SK-N-SH (cell line): ENCODE results near the gene PLXNA4. TPM values are rescaled to one million over a fixed set of nuclear protein-coding genes. Genes with fewer than 3 reads are reported as not detected.

Source experiments
- CTCF ChIA-PET: fragments of 300-600, 350-600 bp; formaldehyde crosslinking; extraction: SDS; loops from one replicate; lab custom pipeline; 2021; lab: Yijun Ruan, JAX
- POLR2A ChIA-PET: fragments of 350-600 bp; sonication (Branson Sonifier 250); formaldehyde crosslinking; extraction: SDS; loops from one replicate; lab custom pipeline; 2020; ENCODE audit warnings: antibody characterized with exemption, inconsistent platforms; lab: Yijun Ruan, JAX
- DNase-seq: peaks from one replicate; pipeline ENCODE4 v3.0.0; 2012
- H2AFZ ChIP-seq: fragments of 200-600 bp; sonication (generic); 2 replicates; pipeline ENCODE4 v1.8.1; 2016; ENCODE audit warnings: antibody characterized with exemption, mild to moderate bottlenecking, low read depth
- H3F3A ChIP-seq: fragments of 200-600 bp; sonication (generic); replicated peaks from 2 replicates; pipeline ENCODE3; 2016; ENCODE audit warnings: antibody characterized with exemption, mild to moderate bottlenecking; ENCODE audit not compliant: insufficient read depth
- H3K27ac ChIP-seq, 2 experiments: fragments of 200-500 bp in 1 of 2; fragments of 200-600 bp in 1 of 2; sonication (Bioruptor generic) in 1 of 2; sonication (generic), shearing (Covaris generic) in 1 of 2; 2 replicates each; pipeline versions ENCODE4 v1.5.1 to v1.6.1; 2014 to 2016; ENCODE audit warnings: low read depth in 2 of 2, inconsistent platforms in 1 of 2, low read length in 1 of 2, mild to moderate bottlenecking in 1 of 2, mixed read lengths in 1 of 2
- H3K27me3 ChIP-seq: fragments of 200-600 bp; sonication (generic), shearing (Covaris generic); 2 replicates; pipeline ENCODE4 v1.6.1; 2016; ENCODE audit warnings: mixed run types; ENCODE audit not compliant: insufficient read depth
- H3K36me3 ChIP-seq, 2 experiments: fragments of 200-500 bp in 1 of 2; fragments of 200-600 bp in 1 of 2; sonication (Bioruptor generic) in 1 of 2; sonication (generic) in 1 of 2; replicated peaks in 1 of 2; 2 replicates each; pipeline versions ENCODE3 to v1.5.1; 2014 to 2016; ENCODE audit warnings: low read length in 1 of 2, mild to moderate bottlenecking in 1 of 2; ENCODE audit not compliant: insufficient read depth in 2 of 2, control insufficient read depth in 1 of 2
- H3K4me1 ChIP-seq, 2 experiments: fragments of 200-500 bp in 1 of 2; fragments of 200-600 bp in 1 of 2; sonication (Bioruptor generic) in 1 of 2; sonication (generic), shearing (Covaris generic) in 1 of 2; 2 replicates each; pipeline versions ENCODE4 v1.5.1 to v1.6.1; 2014 to 2016; ENCODE audit warnings: low read depth in 1 of 2, low read length in 1 of 2, mixed run types in 1 of 2; ENCODE audit not compliant: insufficient read depth in 2 of 2, control insufficient read depth in 1 of 2
- H3K4me2 ChIP-seq: fragments of 200-600 bp; sonication (generic), shearing (Covaris generic); 2 replicates; pipeline ENCODE4 v1.6.1; 2017; ENCODE audit warnings: mixed run types
- H3K4me3 ChIP-seq, 2 experiments: fragments of 200-500 bp in 1 of 2; fragments of 200-600 bp in 1 of 2; sonication (Bioruptor generic) in 1 of 2; sonication (generic), shearing (Covaris generic) in 1 of 2; 2 replicates each; pipeline versions ENCODE4 v1.5.1 to v1.8.1; 2014 to 2016; ENCODE audit warnings: low read depth in 2 of 2, inconsistent platforms in 1 of 2, low read length in 1 of 2, mild to moderate bottlenecking in 1 of 2, mixed read lengths in 1 of 2, moderate library complexity in 1 of 2
- H3K79me2 ChIP-seq: fragments of 200-600 bp; sonication (generic); 2 replicates; pipeline ENCODE4 v1.8.1; 2017; ENCODE audit warnings: mild to moderate bottlenecking; ENCODE audit not compliant: insufficient read depth
- H3K9ac ChIP-seq: fragments of 200-600 bp; sonication (generic); 2 replicates; pipeline ENCODE4 v1.6.1; 2017; ENCODE audit warnings: mixed run types
- H3K9me2 ChIP-seq: fragments of 200-600 bp; sonication (generic); 2 replicates; pipeline ENCODE4 v1.6.1; 2017; ENCODE audit warnings: mixed run types
- H3K9me3 ChIP-seq: fragments of 200-600 bp; sonication (generic); 2 replicates; pipeline ENCODE4 v1.6.1; 2017; ENCODE audit warnings: mixed run types, mild to moderate bottlenecking, moderate library complexity
- H4K20me1 ChIP-seq: fragments of 200-600 bp; sonication (generic); 2 replicates; pipeline ENCODE4 v1.6.1; 2017; ENCODE audit warnings: mild to moderate bottlenecking, mixed run types; ENCODE audit not compliant: insufficient read depth
- CHD2 ChIP-seq: fragments of 150-350 bp; IDR thresholded peaks from 2 replicates; pipeline ENCODE4 v1.6.1; 2018; ENCODE audit warnings: low read length; ENCODE audit not compliant: partially characterized antibody
- FOXJ3 ChIP-seq: sonication (generic); formaldehyde crosslinking; IDR thresholded peaks from 2 replicates; pipeline ENCODE4 v1.5.1; 2020; ENCODE audit warnings: mild to moderate bottlenecking, missing genetic modification reagents
- JUND ChIP-seq: IDR thresholded peaks from 2 replicates; pipeline ENCODE4 v1.4.0; 2012
- MAX ChIP-seq: IDR thresholded peaks from 2 replicates; pipeline ENCODE4 v1.4.0; 2012; ENCODE audit warnings: low read depth
- NRF1 ChIP-seq: IDR thresholded peaks from 2 replicates; pipeline ENCODE4 v1.6.1; 2012; ENCODE audit warnings: low read depth, mild to moderate bottlenecking, low read length
- POLR2AphosphoS5 ChIP-seq: IDR thresholded peaks from 2 replicates; pipeline ENCODE4 v1.6.1; 2012; ENCODE audit warnings: low read depth, low read length
- REST ChIP-seq: IDR thresholded peaks from 2 replicates; pipeline ENCODE4 v1.6.1; 2012; ENCODE audit warnings: mild to moderate bottlenecking, low read depth, low read length, moderate library complexity
- SIN3A ChIP-seq: IDR thresholded peaks from 2 replicates; pipeline ENCODE4 v1.6.1; 2012; ENCODE audit warnings: low read depth, mild to moderate bottlenecking, low read length, moderate library complexity, borderline replicate concordance
- USF1 ChIP-seq: IDR thresholded peaks from 2 replicates; pipeline ENCODE4 v1.4.0; 2012; ENCODE audit warnings: low read depth, borderline replicate concordance
- USF2 ChIP-seq: fragments of 150-350 bp; IDR thresholded peaks from 2 replicates; pipeline ENCODE4 v1.6.1; 2017; ENCODE audit warnings: antibody characterized with exemption, low read length, low read depth, borderline replicate concordance
- WGBS: methylation state at CpG from one replicate; pipeline ENCODE4 v1.1.6; 2017; ENCODE audit warnings: low lambda C conversion rate; 5-methylcytosine and 5-hydroxymethylcytosine counted together
- polyA plus RNA-seq, 3 experiments: library from polyadenylated mRNA; depleted of rRNA; stranded (reverse); fragments of >200 nt; gene quantifications; 2 replicates each; pipeline ENCODE4 v1.2.3, GENCODE V29; 2012

The PLXNA4 gene
- polyA plus RNA-seq, 1 of the 3 experiments (the other 2 are of a cell fraction), result 2.4 TPM

- DNase-seq, result no peak
- CTCF ChIA-PET, result interaction anchor here (0.9 to 1.2 kb wide), 3 partner anchors 14 to 37 kb away, joined by 3 to 5 read pairs (median 3); no protein-coding TSS in a partner anchor
- Histone ChIP-seq H3K27ac (peak overlapping the region; percentile 13 to 62; a peak in 3 of 4 replicates), H3K27me3 (peaks cover 4% of the 10 kb centered on the region; the same call in 1 of the 2 replicates), H3K36me3 (no peaks in the 10 kb centered on the region), H3K4me3 (no peak overlapping the region), H3K9me2 (no peaks in the 10 kb centered on the region), H4K20me1 (no peaks in the 10 kb centered on the region), H3F3A (peaks cover 11% of the 10 kb centered on the region), H3K4me2 (peak overlapping the region; percentile 30; the same call in 1 of the 2 replicates), H3K9ac (peak overlapping the region; percentile 2; the same call in 1 of the 2 replicates), H3K4me1 (peaks cover 0 to 6% of the 10 kb centered on the region in 2 experiments; a peak in 1 of 4 replicates), H2AFZ (peak overlapping the region; percentile 10; the same call in 1 of the 2 replicates), H3K9me3 (no peaks in the 10 kb centered on the region), H3K79me2 (no peaks in the 10 kb centered on the region)
- TF ChIP-seq NRF1 (no peak), JUND (no peak), USF1 (no peak), FOXJ3 (CRISPR knock-in tag) (no peak), POLR2AphosphoS5 (no peak), REST (no peak), MAX (no peak), CHD2 (no peak)
- 56% methylated on average over 2 of the region's 2 CpGs for WGBS
- POLR2A ChIA-PET, result interaction anchor here (0.5 kb wide), 1 partner anchor 240 kb away, joined by 5 read pairs; no protein-coding TSS in a partner anchor
Observed at GRCh38 chr7:132618271-132618955, 42.1 kb upstream of the PLXNA4 start.

GRCh38 chr7:132614428-132615318 lies 38.4 kb upstream of the PLXNA4 start:
- Histone ChIP-seq H3K9ac (no peak overlapping the region), H4K20me1 (no peaks in the 10 kb centered on the region), H3K4me3 (no peak overlapping the region), H3K9me2 (no peaks in the 10 kb centered on the region), H3K27me3 (peaks cover 6% of the 10 kb centered on the region), H3K27ac (no peak overlapping the region), H3K79me2 (no peaks in the 10 kb centered on the region), H2AFZ (no peak overlapping the region), H3K4me2 (no peak overlapping the region), H3K9me3 (no peaks in the 10 kb centered on the region), H3K4me1 (peaks cover 0 to 6% of the 10 kb centered on the region in 2 experiments; a peak in 1 of 4 replicates), H3K36me3 (no peaks in the 10 kb centered on the region), H3F3A (peaks cover 11% of the 10 kb centered on the region)
- TF ChIP-seq USF2 (no peak), SIN3A (no peak)
- ChIA-PET POLR2A (no interaction called here), CTCF (interaction anchor here (1.1 kb wide), 2 partner anchors 34 kb away, joined by 3 read pairs; no protein-coding TSS in a partner anchor)
- no peak for DNase-seq
- WGBS, result 76% methylated on average over 25 of the region's 25 CpGs
